Stimulated activated CD4-positive, alpha-beta T cell treated with anti-CD3 and anti-CD28 coated beads, Interleukin-1b, Interleukin-23, amount 100 ng/mL, for 24 hours (primary cell): Measurements from ENCODE around the gene PSMC3.
A peak's percentile ranks its signal among the peaks of the same experiment; 100 is the strongest.

Source experiments
- DNase-seq, 4 experiments: peaks; one replicate each; pipeline ENCODE4 v3.0.0-alpha.2; 2020; ENCODE audit warnings: low read depth in 4 of 4, low spot score in 1 of 4

The PSMC3 gene

DNA sequence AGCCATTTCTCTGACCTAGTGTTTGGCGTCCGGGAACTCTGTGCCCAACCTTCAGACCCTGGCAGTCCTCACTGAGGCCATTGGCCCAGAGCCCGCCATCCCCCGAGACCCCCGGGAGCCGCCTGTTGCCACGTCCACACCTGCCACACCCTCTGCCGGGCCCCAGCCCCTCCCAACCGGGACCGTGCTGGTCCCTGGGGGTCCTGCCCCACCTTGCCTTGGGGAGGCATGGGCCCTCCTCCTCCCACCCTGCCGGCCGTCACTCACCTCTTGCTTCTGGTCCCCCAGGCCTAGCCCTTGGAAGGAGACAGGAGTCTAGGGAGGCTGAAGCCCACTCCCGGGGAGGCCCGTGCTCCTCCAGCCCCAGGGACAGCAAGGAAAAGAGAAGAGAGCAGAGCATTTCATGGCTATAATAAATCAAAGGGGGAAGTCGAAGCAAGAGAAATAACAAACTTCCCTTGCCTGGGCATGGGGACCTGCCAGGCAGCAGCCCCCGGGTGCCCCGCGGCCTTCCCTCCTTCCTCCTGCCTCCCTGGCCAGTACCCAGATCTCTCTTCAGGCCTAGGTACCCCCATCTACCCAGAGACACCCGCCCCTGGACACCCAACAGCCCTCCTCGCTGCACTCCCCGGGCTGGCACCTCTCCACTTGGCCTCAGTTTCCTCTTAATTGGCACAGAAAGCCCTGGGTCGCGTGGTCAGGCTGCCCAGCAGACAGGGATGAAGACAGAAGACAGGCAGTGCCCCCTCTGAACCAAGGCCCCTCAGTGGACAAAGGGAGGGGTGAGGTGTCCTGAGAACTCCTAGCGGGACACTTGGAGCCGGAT is 30.8 kb downstream of the PSMC3 start:
- no peak for DNase-seq

DNA sequence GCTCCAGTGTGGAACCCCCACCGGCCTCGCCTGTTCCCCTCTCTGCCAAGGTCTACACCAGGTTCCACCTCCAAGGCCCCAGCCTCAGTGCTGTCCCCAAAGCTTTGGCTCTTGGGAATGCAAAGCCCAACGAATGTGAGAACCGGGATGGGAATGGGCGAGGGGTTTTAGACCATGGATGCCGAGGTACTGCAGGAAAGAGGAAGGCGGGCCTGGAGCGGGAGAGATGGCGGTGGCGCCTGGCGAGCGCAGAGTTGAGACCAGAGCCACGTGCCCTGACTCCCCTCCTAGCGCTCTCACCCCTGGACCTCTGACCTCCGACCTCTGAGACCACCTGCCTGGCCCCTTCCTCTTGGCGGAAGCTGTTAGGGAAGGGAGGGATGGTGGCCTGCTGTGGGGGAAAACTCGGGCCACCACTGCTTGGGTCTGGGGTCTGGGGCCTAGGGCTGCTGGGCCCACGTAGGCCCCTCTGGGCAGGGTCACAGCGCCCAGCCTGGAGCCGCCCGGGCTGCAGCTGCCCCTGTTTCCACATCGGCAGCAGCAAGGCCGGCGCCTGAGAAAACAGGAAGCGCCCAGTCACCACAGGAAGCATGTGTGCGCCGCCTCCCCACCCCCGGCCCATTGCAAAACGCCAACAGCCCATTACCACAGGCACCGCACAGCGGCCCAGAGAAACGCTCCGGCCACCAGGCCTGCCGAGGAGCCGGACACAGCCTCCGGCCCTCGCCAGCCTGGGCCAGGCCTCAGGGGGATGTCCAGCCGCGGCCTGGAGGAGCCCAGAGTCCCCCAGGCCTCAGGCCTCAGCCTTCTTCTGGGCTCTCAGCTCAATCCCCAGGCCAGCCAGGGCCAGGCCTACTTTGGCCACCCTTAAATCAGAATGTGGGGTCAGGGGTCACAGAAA is 31.7 kb downstream of the PSMC3 start:
- peak in 2 of 4 experiments; percentile 32 to 48 for DNase-seq

DNA sequence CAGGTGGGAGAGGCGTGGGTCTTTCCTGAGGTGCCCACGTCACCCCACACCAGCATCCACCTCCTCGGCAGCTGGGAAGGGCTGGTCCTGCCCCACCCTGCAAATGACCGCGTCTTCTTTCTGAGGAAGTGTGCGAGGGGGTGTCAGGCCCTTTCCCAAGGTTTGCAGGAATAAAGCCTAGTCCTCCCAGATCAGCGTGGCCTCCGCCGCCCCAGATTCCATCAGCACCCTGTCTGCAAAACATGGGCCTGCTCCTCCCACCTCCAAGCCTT is 32.3 kb downstream of the PSMC3 start:
- DNase-seq = no peak

DNA sequence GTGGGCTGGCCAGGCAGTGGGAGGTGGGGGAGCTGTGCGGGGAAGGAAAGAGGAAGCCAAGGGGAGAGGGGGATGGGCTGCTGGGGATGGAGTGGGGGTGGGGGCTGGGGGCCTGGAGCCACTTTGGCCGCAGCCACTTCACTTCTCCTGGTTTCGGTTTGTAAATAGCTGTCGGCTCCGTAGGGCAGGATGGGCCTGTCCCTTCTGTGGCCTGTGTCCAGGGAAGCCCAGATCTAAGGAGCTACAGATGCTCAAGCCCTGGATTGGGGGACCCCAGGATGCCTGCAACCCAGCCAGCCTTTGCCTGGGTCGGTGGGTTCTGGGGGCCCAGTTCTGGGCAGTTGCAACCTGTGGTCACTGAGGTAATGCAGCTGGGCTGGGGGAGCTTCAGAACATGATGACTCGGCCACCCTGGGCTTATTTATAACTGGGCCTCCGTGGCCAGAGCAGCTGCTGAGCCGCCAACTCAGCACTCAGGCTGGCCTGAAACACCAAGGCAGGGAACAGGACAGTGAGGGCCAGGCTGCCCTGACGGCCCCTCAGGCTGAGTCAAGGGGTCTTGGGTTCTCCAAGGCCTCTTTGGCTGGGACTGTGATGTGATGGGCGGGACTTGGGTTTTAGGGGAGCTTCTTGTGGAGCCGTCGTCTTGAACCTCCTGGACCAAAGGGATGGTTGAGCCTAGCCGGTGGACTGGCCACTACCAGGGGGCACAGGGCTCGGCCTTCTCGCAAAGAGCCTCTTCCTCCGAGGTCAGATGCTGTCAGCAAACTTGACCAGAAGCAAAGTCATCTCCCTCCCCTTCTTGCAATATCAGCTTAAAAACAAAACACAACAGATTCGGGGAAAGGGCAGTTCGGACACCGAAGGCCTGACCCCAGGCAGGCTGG is 32.8 kb downstream of the PSMC3 start:
- DNase-seq = no peak

DNA sequence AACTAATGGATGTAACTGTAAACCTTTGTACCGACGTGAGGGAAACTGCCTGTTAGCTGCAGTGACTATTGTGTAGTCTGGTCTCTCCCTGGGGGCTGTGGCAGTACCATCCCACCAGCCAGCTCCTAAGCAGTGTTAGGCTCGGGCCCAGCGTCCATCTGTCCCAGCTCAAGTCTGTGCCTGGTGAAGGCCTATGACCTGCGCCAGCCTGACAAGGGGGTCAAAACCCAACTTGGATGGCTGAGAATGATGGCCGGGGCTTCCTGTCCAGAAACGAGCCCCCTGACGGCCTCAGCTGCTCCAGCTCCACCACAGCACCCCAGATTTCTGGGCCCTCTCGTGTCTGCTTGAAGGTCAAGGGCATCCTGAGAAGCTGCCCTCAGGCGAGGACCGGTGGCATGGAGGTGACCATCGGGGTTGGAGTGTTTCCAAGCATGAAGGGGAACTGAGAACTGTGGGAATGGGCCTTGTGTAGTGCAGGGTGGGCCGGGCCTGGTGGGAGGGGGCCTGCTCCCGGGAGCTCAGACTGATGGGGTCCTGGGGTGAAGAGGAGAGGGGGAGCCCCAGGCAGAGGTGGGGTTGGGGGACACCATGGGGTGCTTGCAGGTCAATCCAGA is 33.6 kb downstream of the PSMC3 start:
- no peak for DNase-seq

DNA sequence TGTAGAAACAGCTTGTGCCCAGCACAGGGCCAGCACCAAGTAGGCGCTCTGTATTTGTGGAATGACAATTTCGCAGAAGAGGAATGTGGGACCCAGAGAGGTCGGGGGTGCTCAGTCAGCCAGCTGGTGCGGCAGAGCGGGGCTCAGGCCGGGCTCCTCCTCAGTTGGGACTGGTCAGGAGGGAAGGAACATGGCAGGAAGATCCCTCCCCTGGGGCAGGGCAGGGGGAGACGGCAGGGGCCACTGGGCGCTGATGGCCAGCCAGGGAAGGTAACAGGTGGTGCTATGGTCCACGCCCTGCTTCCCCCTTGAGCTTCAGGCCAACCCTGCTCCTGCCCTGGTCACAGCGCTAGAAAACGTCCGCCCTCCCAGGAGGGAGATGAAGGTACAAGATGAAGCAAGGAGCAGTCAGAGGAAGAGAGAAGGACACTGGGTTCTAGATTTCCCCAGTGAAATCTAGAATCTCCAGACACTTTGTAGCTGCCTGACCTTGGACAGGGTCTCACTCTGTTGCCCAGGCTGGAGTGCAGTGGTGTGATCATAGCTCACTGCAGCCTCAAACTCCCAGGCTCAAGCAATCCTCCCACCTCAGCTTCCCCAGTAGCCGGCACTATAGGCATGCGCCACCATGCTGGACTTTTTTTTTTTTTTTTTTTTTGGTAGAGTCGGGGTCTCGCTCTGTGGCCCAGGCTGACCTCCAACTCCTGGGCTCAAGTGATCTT is 34.4 kb downstream of the PSMC3 start:
- DNase-seq = no peak

DNA sequence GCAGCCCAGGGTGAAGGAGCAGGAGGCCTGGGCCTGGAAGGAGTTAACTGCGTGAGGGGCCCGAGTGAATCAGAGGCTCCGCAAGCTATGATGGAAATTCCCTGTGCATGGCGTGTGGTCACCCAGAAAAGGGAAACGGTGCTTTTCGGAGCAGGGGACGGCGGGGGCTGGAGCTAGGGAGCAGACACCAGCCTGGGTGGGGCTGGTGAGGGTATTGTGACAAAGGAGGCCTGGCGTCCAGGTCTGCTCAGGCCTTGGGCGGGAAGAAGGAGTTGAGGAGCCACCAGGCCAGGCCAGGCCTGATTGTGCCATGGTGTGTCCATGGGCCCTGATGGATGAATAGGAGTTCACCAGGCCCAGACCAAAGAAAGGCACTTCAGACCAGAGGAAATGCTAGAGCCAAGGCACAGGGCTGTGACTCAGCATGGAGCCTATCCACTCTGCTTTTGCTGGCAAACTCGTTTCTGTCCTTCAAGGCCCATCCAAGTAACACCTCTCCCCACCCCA is 35.1 kb downstream of the PSMC3 start:
- DNase-seq = no peak

DNA sequence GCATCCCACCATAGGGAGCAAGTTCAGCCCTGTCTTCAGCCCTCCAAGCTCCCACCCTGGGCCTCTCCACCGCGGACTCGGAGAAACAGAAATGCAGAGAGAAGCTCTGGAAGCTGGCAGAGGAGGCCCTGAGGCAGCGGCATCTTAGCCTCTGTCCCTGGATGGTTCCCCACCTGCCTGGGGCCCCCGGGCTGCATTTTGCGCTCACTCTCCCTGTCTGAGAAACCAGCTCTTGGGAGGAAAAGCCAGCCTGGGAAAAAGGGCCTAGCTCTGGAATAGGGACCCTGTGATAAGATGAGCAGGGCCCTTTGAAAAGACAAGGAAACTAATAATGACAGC is 35.8 kb downstream of the PSMC3 start:
- no peak for DNase-seq

DNA sequence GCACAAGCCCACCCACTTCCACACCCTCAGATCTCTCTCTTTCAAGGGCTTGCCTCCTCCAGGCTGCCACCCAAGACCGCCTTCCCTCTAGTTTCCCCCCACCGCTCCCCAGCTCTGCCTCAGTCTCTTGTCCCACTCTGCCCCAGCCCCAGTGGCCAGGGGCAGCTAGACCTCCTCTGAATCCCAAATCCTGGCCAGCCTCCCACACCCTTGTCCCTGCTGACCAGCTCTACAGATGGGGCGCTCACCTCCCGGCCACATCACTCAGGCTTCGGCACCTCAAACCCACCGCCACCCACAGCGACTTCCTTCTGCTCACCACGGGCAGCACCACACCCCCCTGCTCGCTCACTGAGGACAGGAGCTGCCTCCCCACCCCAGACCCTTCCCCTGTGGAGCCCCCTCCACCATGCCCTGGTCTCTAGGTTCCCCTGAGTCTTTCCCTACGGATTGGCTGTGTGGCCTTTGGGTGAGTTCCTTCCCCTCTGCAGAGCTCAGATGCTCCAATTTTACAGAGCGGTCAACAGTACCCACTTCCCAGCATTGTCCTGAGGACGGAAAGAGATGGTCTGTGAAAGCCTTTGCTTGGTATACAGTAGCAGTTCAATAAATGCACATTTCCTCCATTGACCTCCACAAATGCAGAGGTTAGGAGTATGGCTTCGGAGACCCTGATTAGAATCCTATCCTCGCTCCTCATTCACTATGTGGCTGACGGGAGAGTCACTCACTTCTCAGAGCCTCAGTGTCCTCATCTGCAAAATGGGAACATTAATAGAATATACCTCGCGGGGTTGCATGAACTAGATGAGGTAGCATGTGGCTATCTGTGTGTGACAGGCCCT is 36.4 kb downstream of the PSMC3 start:
- DNase-seq = no peak

DNA sequence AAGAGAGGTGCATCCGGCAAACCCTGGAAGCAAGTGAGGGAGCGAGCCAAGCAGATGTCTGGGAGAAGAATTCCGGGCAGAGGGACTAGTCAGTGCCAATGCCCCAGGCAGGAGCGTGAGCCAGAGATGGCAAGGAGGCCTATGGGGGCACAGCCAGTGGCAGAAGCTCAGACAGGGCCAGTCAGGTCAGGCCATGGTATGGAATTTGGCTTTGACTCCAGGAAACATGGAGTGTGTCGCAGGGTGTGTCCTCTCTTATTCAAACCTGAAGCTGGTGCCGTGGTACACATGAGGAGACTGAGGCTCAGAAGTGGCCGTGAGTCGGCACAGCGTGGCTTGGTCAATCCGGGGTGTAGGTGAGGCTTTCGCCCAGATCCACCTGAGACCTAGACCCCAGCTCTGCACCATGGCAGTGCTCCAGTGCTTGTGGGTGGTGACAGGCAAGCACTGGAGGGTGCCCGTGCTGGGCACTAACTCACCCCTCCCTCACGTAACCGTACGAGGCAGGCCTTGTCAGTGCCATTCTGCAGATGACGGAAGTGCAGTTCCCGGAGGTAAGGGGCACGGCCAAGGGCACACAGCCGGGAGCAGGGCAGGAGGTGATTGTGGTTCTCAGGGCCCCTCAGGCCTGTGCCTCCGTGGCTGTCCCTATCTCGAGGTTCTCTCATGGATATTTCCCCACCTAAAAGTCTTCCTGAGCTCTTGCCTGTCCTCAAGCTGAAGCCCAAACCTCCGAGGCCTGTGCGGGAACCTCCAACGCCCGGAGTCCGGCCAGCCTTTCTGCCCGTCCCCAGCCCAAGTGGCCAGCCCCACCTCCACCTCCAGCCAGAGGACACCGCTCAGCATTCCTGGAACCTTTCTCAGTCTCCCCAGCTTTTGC is 37.3 kb downstream of the PSMC3 start:
- DNase-seq = no peak

DNA sequence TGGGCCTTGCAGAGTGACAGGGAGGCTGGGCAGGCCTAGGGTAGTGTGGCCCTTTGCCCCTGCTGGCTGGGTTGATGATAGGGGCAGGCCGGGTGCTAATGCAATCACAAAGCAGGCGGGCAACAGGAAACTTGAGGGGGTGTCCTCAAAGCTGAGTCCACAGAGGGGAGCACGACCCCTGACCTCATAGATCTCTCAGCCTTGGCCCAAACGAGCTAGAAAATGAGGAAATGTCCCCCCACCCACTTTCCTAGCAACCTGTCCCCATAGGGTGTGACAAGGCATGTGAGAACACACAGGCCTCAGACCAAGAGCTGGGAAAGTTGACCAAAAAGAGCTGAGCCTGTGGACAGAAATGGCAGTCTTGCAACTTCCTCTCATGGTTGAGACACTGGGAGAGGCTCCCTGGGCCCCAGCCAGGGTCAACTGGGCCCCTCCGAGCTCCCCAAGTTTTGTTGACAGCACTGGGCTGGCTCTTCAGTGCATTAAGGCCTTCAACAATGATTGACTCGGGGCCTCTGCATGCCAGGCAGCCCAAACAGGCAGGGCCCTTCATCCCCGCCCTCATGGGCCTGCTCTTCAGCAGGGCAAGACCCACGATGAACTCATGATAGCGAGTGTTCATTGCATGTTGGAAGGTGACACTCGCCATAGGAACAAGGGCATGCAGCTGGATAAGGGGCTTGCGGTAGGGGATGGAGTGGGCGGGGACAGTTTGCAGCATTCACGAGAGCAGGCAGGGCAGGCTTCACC is 38.1 kb downstream of the PSMC3 start:
- no peak for DNase-seq

DNA sequence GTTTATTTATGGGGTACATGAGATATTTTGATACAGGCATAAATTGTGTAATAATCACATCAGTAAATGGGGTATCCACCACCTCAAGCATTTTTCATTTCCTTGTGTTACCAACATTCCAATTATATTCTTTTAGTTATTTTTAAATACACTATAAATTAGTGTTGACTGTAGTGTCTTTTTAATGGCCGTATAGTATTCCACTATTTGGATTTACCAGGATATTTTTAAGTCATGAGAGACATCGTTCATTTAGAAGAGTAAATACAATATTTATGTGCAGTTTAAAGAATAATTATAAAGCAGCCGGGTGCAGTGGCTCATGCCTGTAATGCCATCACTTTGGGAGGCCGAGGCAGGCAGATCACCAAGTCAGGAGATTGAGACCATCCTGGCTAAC is 41.7 kb downstream of the PSMC3 start:
- no peak for DNase-seq

DNA sequence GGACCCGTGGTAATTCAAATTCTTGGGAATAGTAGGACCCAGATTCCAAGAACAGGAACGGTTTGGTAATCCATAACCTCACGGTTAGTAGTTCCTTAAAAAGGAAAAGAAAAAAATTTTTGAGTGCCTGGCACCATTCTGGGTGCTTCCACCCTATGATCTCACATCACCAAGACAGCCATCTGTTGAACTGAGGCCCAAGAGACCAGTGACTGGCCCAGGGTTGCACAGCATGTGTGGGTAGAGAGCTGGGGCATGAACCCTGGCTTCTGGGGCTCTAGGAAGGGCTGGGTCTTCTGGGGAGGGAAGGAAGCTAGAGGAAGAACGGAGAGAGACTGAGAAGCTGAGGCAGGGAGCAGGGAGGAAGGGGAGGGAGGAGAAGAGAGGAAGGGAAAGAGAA is 43.2 kb downstream of the PSMC3 start:
- DNase-seq = no peak

DNA sequence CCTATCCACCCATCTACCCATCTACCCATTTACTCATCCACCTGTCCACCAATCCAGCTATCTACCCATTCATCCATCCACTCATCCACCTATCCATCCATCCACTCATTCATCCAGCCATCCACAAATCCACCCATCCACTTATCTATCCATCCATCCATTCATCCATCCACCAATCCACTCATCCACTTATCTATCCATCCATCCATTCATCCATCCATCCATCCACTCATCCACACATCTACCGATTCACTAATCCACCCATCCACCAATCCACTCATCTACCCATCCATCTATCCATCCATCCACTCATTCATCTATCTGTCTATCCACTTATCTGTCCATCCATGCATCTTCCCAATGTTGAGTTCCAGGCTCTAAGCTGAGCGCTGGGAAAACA is 46.2 kb downstream of the PSMC3 start:
- no peak for DNase-seq

DNA sequence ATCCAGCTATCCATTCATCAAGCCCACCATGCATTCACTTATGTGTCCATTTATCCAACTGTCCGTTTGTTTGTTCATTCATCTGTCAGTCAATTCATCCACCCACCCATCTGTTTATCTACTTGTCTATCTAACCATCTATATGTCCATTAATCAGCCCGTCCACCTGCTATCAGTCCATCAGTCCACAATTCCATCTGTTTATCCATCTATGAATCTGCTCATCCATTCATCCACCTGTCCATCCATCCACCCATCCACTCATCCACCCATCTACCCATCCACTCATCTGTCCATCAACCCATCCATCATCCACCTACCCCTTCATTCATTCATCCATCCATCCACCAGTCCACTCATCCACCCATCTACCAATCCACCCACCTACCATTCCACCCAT is 46.9 kb downstream of the PSMC3 start:
- no peak for DNase-seq

DNA sequence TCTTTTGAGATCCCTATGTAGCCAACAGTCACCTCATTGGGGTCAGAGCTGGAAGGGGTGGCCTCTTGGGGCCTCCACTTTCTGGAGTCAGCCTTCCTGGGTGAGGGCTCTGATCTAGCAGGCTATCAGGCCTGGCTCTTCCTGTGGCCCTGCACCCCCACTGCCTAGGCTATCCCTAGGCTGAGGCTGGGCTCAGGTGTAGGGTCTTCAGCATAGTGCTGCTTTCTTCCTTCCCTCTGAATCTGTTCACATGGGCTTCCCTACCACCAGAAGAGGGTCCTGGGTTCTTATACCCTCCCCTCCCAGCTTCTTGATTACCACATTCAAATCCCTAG is 47.4 kb downstream of the PSMC3 start:
- DNase-seq = no peak

DNA sequence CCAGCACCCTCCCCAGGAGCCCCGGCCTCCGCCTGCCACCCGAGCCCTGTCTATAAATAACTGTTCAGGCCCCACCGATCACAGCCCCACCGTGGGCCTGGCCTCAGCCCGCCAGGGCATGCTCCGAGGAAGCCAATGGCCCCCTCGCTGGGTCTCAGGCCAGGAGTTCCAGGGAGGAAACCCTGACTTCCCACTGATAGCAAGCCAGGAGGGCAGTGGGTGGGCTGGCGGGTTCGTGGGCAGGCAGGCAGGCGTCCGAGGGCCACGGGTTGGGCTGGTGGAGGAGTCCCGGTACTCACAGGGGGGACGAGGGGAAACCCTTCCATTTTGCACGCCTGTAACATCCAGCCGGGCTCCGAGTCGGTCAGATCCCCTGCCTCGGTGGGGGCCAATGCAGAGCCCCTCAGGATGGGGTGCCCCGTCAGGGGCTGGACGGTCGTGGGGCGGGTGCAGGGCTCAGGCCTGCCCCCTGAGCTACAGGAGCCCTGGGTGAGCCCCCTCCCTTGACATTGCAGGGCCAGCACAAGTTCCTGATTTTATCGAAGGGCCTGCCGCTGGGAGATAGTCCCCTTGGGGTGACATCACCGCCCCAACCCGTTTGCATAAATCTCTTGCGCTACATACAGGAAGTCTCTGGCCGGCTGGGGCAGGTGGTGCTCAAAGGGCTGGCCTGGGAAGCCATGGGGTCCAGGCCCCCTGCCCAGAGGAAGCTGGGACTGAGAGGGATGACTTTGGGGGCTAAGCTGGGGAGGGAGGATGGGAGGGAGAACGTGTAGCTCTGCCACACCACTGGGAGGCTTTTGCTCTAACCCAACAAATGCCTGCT is 48.0 kb downstream of the PSMC3 start, which contains the start of gene SPI1:
Gene SPI1, minus strand, starts transcription at position 538 of the 826 bp plus-strand sequence. Its CDS starts 194 bp downstream, at position 344.
- no peak for DNase-seq
